Measurements from ENCODE around the gene ARHGEF4. TPM values are rescaled to one million over a fixed set of nuclear protein-coding genes. Genes with fewer than 3 reads are reported as not detected.

ARHGEF4 gene
- total RNA-seq, 6 experiments from 2014 or later: 0.44 to 6.7 (median 0.67) TPM; not detected in 2

- no peak for DNase-seq
- H3K27ac ChIP-seq: no peak overlapping the region
- no peaks in the 10 kb centered on the region for H3K9me3 ChIP-seq
- no peaks in the 10 kb centered on the region for H3K36me3 ChIP-seq
- peaks cover 0 to 5% of the 10 kb centered on the region in 2 donors for H3K27me3 ChIP-seq
- intact Hi-C loops (cut with DNase I): no loop called here
- no peaks in the 10 kb centered on the region for H3K4me1 ChIP-seq
- no peak overlapping the region for H3K4me3 ChIP-seq
- no peak for TF ChIP-seq POLR2A (IDR thresholded peaks at IDR 0.05)
- TF ChIP-seq CTCF (IDR thresholded peaks at IDR 0.05): no peak
- no CpG with 5 or more reads among the region's 23 CpGs for WGBS (ENCODE audit: insufficient coverage, low coverage, low lambda C conversion rate, missing lambda C conversion rate)
- ATAC-seq: no peak
These were observed 202.8 kb downstream of the ARHGEF4 start for GRCh38 chr2:131039535-131039907.

DNA sequence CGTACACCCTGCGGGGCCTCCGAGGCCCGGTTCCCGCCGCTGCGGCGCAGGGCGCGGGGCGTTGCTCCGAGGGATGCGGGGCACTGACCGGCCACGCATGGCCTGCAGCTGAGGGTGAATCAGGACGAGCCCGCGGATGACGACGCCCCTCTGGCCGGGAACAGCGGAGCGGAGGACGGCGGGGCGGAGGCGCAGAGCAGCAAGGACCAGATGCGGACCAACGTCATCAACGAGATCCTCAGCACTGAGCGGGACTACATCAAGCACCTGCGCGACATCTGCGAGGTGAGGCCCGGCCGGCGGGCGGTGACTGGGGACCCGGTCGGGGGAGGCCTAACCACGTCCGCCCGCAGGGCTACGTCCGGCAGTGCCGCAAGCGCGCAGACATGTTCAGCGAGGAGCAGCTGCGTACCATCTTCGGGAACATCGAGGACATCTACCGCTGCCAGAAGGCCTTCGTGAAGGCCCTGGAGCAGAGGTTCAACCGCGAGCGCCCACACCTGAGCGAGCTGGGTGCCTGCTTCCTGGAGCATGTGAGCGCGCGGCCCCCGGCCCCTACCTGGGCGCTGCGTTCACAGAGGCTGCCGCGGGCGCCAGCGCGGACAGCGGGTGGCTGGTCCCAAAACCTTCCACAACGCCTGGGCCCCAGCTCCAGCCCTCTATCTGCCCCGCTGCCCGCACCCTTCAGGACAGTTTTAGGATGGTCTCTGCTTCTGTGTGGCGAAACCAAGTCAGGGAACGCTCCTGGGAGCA, 203.4 kb downstream of the ARHGEF4 start:
- intact Hi-C loops (cut with DNase I): no loop called here
- Histone ChIP-seq H3K9me3 (no peaks in the 10 kb centered on the region), H3K27ac (no peak overlapping the region), H3K36me3 (no peaks in the 10 kb centered on the region), H3K4me1 (no peaks in the 10 kb centered on the region), H3K4me3 (no peak overlapping the region), H3K27me3 (peaks cover 0 to 5% of the 10 kb centered on the region in 2 donors)
- TF ChIP-seq CTCF (IDR thresholded peaks at IDR 0.05) (no peak), POLR2A (IDR thresholded peaks at IDR 0.05) (no peak)
- WGBS (ENCODE audit: insufficient coverage, low coverage, low lambda C conversion rate, missing lambda C conversion rate): 18% methylated on average over 14 of the region's 75 CpGs
- ATAC-seq (no peak), DNase-seq (no peak)

- no peaks in the 10 kb centered on the region for H3K36me3 ChIP-seq
- intact Hi-C loops (cut with DNase I): no loop called here
- no peak for ATAC-seq
- no peak overlapping the region for H3K4me3 ChIP-seq
- DNase-seq: no peak
- TF ChIP-seq CTCF (IDR thresholded peaks at IDR 0.05) (no peak), POLR2A (IDR thresholded peaks at IDR 0.05) (no peak)
- no peaks in the 10 kb centered on the region for H3K4me1 ChIP-seq
- no peaks in the 10 kb centered on the region for H3K9me3 ChIP-seq
- no CpG with 5 or more reads among the region's 23 CpGs for WGBS (ENCODE audit: insufficient coverage, low coverage, low lambda C conversion rate, missing lambda C conversion rate)
- H3K27me3 ChIP-seq: no peaks in the 10 kb centered on the region
- no peak overlapping the region for H3K27ac ChIP-seq
These were observed 204.1 kb downstream of the ARHGEF4 start for GRCh38 chr2:131040661-131041401.

DNA sequence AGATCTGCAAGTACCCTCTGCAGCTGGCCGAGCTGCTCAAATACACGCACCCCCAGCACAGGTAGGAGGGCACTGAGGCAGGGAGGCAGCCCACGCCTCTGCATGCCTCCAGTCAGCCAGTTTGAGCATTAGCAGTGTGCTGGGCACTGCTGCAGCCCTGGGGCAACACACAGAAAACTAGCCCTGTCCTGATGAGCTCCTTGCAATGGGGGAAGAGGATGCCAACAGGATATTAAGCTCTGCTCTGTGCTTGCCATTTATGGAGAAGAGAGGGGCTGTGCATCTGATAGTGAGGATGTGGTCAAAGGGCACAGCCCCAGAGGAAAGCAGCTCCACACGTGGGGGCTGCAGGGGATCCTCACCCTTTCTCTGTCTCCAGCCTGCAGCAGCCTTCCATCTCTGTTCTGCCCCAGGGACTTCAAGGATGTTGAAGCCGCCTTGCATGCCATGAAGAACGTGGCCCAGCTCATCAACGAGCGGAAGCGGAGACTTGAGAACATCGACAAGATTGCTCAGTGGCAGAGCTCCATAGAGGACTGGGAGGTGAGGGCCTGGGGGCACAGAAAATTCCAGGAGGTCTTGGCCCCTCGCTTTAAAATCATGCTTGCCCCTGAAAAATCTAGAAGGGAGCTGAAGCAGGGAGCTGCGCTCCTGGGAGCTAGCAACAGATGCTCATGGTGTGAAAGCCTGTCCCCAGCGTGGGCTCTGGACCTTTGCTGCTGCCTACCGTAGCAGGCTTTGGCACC, 204.9 kb downstream of the ARHGEF4 start:
- no peaks in the 10 kb centered on the region for H3K4me1 ChIP-seq
- H3K4me3 ChIP-seq: no peak overlapping the region
- H3K27ac ChIP-seq: no peak overlapping the region
- ATAC-seq (no peak), DNase-seq (no peak)
- peaks cover 0 to 1% (median under 1%) of the 10 kb centered on the region in 4 donors for H3K36me3 ChIP-seq
- H3K9me3 ChIP-seq: no peaks in the 10 kb centered on the region
- TF ChIP-seq POLR2A (IDR thresholded peaks at IDR 0.05) (no peak), CTCF (IDR thresholded peaks at IDR 0.05) (no peak)
- 72% methylated on average over 4 of the region's 14 CpGs for WGBS (ENCODE audit: insufficient coverage, low coverage, low lambda C conversion rate, missing lambda C conversion rate)
- H3K27me3 ChIP-seq: no peaks in the 10 kb centered on the region
- intact Hi-C loops (cut with DNase I): no loop called here
